Right atrium auricular region (tissue), 2 donors: ENCODE data around the gene ALG3. TPM values are rescaled to one million over a fixed set of nuclear protein-coding genes. Genes with fewer than 3 reads are reported as not detected.
"Not testable (repeated sequence)": the region's sequence is repeated elsewhere in the genome, so short reads cannot be mapped to it uniquely, and the experiment has no call there.

Source experiments
- DNase-seq: peaks from one replicate; pipeline ENCODE4 v3.0.0-alpha.2; 2019; ENCODE audit warnings: low spot score
- H3K27ac ChIP-seq, 2 donors: fragments of 200-600 bp; sonication (generic); 1 replicate in 1 of 2; 2 replicates in 1 of 2; pipeline ENCODE4 v1.5.1; 2016 to 2019
- H3K27me3 ChIP-seq, 2 donors: fragments of 200-600 bp; sonication (generic); one replicate each; pipeline versions ENCODE4 v1.5.1 to v1.6.0; 2017 to 2019
- H3K36me3 ChIP-seq: fragments of 200-600 bp; sonication (generic); one replicate; pipeline ENCODE4 v1.5.1; 2016
- H3K4me1 ChIP-seq, 2 donors: fragments of 200-600 bp; sonication (generic); one replicate each; pipeline versions ENCODE4 v1.5.1 to v1.6.0; 2017 to 2019
- H3K4me3 ChIP-seq, 2 donors: fragments of 200-600 bp; sonication (generic); 1 replicate in 1 of 2; 2 replicates in 1 of 2; pipeline ENCODE4 v1.5.1; 2017 to 2019; ENCODE audit warnings: mild to moderate bottlenecking in 1 of 2, moderate library complexity in 1 of 2
- H3K9me3 ChIP-seq, 2 donors: fragments of 200-600 bp; sonication (generic); one replicate each; pipeline ENCODE4 v1.5.1; 2019
- CTCF ChIP-seq, 2 donors: fragments of 200-600 bp; sonication (generic); IDR thresholded peaks; one replicate each; pipeline ENCODE4 v1.5.1; 2019; ENCODE audit warnings: antibody characterized with exemption in 2 of 2
- total RNA-seq, 2 donors: library from RNA; depleted of rRNA; stranded (reverse); fragments of >200 nt; gene quantifications; one replicate each; pipeline ENCODE4 v1.1.0, GENCODE V29; 2016

ALG3 gene
- total RNA-seq, 2 donors from 2014 or later: 50.6 to 50.8 TPM

GRCh38 chr3:184275961-184276910, 27.5 kb upstream of the ALG3 start, which contains the start of gene ECE2:
Gene ECE2, plus strand, starts transcription at chr3:184276022. Its CDS starts 132 bp downstream, at chr3:184276154.
- no peaks in the 10 kb centered on the region for H3K36me3 ChIP-seq
- no peak within 1 kb of the TSS for H3K27ac ChIP-seq
- TF ChIP-seq CTCF (IDR thresholded peaks at IDR 0.05): no peak
- H3K4me3 ChIP-seq: peak within 1 kb of the TSS; percentile 11 to 32
- H3K4me1 ChIP-seq: no peaks in the 10 kb centered on the region
- DNase-seq: no peak
- no peaks in the 10 kb centered on the region for H3K9me3 ChIP-seq
- peaks cover 0 to 5% of the 10 kb centered on the region in 2 donors for H3K27me3 ChIP-seq

- Histone ChIP-seq H3K27me3 (peaks cover 0 to 5% of the 10 kb centered on the region in 2 donors), H3K4me1 (no peaks in the 10 kb centered on the region), H3K36me3 (no peaks in the 10 kb centered on the region), H3K27ac (no peak overlapping the region), H3K9me3 (no peaks in the 10 kb centered on the region), H3K4me3 (no peak overlapping the region)
- DNase-seq: no peak
- no peak for TF ChIP-seq CTCF (IDR thresholded peaks at IDR 0.05)
Measured at GRCh38 chr3:184275381-184275701, 26.6 kb upstream of the ALG3 start.

- Histone ChIP-seq H3K9me3 (no peaks in the 10 kb centered on the region), H3K4me1 (no peaks in the 10 kb centered on the region), H3K36me3 (no peaks in the 10 kb centered on the region), H3K4me3 (no peak overlapping the region), H3K27me3 (peaks cover 0 to 5% of the 10 kb centered on the region in 2 donors), H3K27ac (no peak overlapping the region)
- no peak for TF ChIP-seq CTCF (IDR thresholded peaks at IDR 0.05)
- DNase-seq: no peak
Measured at GRCh38 chr3:184272269-184272668, 23.5 kb upstream of the ALG3 start.

GRCh38 chr3:184267249-184267648, 18.5 kb upstream of the ALG3 start:
- DNase-seq, H3K4me1 ChIP-seq, H3K36me3 ChIP-seq, H3K4me3 ChIP-seq, H3K9me3 ChIP-seq, H3K27ac ChIP-seq: not testable (repeated sequence)
- H3K27me3 ChIP-seq: peaks cover 3 to 12% of the 10 kb centered on the region in 2 donors

- DNase-seq: no peak
- Histone ChIP-seq H3K4me3 (peak overlapping the region in 1 of 2 donors; percentile 54), H3K4me1 (peaks cover 0 to 32% of the 10 kb centered on the region in 2 donors), H3K27me3 (peaks cover 3 to 23% of the 10 kb centered on the region in 2 donors), H3K27ac (no peak overlapping the region), H3K36me3 (no peaks in the 10 kb centered on the region), H3K9me3 (no peaks in the 10 kb centered on the region)
- no peak for TF ChIP-seq CTCF (IDR thresholded peaks at IDR 0.05)
Measured at GRCh38 chr3:184262764-184263179, 14.0 kb upstream of the ALG3 start.

GRCh38 chr3:184261854-184262763, 13.3 kb upstream of the ALG3 start:
- no peaks in the 10 kb centered on the region for H3K9me3 ChIP-seq
- H3K27me3 ChIP-seq: peaks cover 3 to 23% of the 10 kb centered on the region in 2 donors
- DNase-seq: no peak
- no peak overlapping the region for H3K27ac ChIP-seq
- peaks cover 0 to 32% of the 10 kb centered on the region in 2 donors for H3K4me1 ChIP-seq
- H3K36me3 ChIP-seq: no peaks in the 10 kb centered on the region
- TF ChIP-seq CTCF (IDR thresholded peaks at IDR 0.05): no peak
- peak overlapping the region; percentile 27 to 54 for H3K4me3 ChIP-seq
